GM23338 (cell line): Measurements from ENCODE around the gene FGD3. TPM values are rescaled to one million over a fixed set of nuclear protein-coding genes. Genes with fewer than 3 reads are reported as not detected.

Source experiments
- EZH2phosphoT487 ChIP-seq: fragments of 200-600 bp; sonication (generic); IDR thresholded peaks from one replicate; pipeline ENCODE4 v1.8.1; 2018; ENCODE audit warnings: antibody characterized with exemption; ENCODE audit not compliant: unreplicated experiment
- JUNB ChIP-seq: IDR thresholded peaks from one replicate; pipeline ENCODE4 v1.6.1; 2016; ENCODE audit warnings: antibody characterized with exemption; ENCODE audit not compliant: unreplicated experiment
- STAT1 ChIP-seq: IDR thresholded peaks from one replicate; pipeline ENCODE4 v1.6.1; 2016; ENCODE audit warnings: antibody characterized with exemption; ENCODE audit not compliant: unreplicated experiment
- polyA plus RNA-seq: library from polyadenylated mRNA; unstranded; fragments of >200 nt; fragmentation: Nextera tagmentation; extraction: Ambion mirVana; gene quantifications from 2 replicates; pipeline ENCODE4 v1.2.1, GENCODE V29; 2016
- total RNA-seq: library from RNA; depleted of rRNA; stranded (reverse); fragments of >200 nt; shearing (Covaris generic); gene quantifications from 2 replicates; pipeline ENCODE4 v1.2.3, GENCODE V29; 2014
- TF ChIP-seq, protein P1 (sequence below): fragments of 250-450 bp; sonication (Bioruptor Pico); IDR thresholded peaks from 2 replicates; pipeline ENCODE4 v1.5.0; 2020; ENCODE audit warnings: mild to moderate bottlenecking, moderate library complexity
- TF ChIP-seq, protein P2 (sequence below): IDR thresholded peaks from one replicate; pipeline ENCODE4 v1.6.1; 2018; ENCODE audit warnings: antibody characterized with exemption; ENCODE audit not compliant: unreplicated experiment
- TF ChIP-seq, protein P3 (sequence below), 2 experiments: fragments of 200-600 bp in 1 of 2; sonication (generic) in 1 of 2; conservative IDR thresholded peaks; 2 replicates each; pipeline versions ENCODE4 v1.5.1 to v1.6.1; 2016 to 2017; ENCODE audit warnings: antibody characterized with exemption in 2 of 2, low read depth in 2 of 2, mild to moderate bottlenecking in 2 of 2, moderate library complexity in 1 of 2

FGD3 gene
- total and polyA plus RNA-seq, 2 experiments from 2014 or later, result 0.95 to 1.7 TPM

DNA sequence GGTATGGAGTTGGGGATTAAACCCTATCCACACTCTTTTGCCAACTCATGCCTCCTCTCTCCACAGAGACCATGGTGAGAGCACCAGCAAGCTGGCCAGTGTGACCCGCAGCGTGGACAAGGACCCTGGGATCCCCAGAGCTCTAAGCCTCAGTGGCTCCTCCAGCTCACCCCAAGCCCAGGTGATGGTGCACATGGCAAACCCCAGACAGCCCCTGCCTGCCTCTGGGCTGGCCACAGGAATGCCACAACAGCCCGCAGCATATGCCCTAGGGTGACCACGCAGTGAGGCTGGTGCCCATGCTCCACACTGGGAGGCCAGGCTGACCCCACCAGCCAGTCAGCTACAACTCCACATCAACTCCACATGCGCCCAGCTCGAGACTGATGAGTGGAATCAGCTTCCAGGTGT is 137.2 kb downstream of the FGD3 start (continued):
- TF ChIP-seq, protein P1, sequence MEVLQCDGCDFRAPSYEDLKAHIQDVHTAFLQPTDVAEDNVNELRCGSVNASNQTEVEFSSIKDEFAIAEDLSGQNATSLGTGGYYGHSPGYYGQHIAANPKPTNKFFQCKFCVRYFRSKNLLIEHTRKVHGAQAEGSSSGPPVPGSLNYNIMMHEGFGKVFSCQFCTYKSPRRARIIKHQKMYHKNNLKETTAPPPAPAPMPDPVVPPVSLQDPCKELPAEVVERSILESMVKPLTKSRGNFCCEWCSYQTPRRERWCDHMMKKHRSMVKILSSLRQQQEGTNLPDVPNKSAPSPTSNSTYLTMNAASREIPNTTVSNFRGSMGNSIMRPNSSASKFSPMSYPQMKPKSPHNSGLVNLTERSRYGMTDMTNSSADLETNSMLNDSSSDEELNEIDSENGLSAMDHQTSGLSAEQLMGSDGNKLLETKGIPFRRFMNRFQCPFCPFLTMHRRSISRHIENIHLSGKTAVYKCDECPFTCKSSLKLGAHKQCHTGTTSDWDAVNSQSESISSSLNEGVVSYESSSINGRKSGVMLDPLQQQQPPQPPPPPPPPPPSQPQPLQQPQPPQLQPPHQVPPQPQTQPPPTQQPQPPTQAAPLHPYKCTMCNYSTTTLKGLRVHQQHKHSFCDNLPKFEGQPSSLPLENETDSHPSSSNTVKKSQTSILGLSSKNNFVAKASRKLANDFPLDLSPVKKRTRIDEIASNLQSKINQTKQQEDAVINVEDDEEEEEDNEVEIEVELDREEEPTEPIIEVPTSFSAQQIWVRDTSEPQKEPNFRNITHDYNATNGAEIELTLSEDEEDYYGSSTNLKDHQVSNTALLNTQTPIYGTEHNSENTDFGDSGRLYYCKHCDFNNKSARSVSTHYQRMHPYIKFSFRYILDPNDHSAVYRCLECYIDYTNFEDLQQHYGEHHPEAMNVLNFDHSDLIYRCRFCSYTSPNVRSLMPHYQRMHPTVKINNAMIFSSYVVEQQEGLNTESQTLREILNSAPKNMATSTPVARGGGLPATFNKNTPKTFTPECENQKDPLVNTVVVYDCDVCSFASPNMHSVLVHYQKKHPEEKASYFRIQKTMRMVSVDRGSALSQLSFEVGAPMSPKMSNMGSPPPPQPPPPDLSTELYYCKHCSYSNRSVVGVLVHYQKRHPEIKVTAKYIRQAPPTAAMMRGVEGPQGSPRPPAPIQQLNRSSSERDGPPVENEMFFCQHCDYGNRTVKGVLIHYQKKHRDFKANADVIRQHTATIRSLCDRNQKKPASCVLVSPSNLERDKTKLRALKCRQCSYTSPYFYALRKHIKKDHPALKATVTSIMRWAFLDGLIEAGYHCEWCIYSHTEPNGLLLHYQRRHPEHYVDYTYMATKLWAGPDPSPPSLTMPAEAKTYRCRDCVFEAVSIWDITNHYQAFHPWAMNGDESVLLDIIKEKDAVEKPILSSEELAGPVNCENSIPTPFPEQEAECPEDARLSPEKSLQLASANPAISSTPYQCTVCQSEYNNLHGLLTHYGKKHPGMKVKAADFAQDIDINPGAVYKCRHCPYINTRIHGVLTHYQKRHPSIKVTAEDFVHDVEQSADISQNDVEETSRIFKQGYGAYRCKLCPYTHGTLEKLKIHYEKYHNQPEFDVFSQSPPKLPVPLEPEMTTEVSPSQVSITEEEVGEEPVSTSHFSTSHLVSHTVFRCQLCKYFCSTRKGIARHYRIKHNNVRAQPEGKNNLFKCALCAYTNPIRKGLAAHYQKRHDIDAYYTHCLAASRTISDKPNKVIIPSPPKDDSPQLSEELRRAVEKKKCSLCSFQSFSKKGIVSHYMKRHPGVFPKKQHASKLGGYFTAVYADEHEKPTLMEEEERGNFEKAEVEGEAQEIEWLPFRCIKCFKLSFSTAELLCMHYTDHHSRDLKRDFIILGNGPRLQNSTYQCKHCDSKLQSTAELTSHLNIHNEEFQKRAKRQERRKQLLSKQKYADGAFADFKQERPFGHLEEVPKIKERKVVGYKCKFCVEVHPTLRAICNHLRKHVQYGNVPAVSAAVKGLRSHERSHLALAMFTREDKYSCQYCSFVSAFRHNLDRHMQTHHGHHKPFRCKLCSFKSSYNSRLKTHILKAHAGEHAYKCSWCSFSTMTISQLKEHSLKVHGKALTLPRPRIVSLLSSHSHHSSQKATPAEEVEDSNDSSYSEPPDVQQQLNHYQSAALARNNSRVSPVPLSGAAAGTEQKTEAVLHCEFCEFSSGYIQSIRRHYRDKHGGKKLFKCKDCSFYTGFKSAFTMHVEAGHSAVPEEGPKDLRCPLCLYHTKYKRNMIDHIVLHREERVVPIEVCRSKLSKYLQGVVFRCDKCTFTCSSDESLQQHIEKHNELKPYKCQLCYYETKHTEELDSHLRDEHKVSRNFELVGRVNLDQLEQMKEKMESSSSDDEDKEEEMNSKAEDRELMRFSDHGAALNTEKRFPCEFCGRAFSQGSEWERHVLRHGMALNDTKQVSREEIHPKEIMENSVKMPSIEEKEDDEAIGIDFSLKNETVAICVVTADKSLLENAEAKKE (CRISPR knock-in tag), result no peak
- no peak for TF ChIP-seq EZH2phosphoT487
- TF ChIP-seq, protein P2, sequence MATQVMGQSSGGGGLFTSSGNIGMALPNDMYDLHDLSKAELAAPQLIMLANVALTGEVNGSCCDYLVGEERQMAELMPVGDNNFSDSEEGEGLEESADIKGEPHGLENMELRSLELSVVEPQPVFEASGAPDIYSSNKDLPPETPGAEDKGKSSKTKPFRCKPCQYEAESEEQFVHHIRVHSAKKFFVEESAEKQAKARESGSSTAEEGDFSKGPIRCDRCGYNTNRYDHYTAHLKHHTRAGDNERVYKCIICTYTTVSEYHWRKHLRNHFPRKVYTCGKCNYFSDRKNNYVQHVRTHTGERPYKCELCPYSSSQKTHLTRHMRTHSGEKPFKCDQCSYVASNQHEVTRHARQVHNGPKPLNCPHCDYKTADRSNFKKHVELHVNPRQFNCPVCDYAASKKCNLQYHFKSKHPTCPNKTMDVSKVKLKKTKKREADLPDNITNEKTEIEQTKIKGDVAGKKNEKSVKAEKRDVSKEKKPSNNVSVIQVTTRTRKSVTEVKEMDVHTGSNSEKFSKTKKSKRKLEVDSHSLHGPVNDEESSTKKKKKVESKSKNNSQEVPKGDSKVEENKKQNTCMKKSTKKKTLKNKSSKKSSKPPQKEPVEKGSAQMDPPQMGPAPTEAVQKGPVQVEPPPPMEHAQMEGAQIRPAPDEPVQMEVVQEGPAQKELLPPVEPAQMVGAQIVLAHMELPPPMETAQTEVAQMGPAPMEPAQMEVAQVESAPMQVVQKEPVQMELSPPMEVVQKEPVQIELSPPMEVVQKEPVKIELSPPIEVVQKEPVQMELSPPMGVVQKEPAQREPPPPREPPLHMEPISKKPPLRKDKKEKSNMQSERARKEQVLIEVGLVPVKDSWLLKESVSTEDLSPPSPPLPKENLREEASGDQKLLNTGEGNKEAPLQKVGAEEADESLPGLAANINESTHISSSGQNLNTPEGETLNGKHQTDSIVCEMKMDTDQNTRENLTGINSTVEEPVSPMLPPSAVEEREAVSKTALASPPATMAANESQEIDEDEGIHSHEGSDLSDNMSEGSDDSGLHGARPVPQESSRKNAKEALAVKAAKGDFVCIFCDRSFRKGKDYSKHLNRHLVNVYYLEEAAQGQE, result no peak
- TF ChIP-seq, protein P3, sequence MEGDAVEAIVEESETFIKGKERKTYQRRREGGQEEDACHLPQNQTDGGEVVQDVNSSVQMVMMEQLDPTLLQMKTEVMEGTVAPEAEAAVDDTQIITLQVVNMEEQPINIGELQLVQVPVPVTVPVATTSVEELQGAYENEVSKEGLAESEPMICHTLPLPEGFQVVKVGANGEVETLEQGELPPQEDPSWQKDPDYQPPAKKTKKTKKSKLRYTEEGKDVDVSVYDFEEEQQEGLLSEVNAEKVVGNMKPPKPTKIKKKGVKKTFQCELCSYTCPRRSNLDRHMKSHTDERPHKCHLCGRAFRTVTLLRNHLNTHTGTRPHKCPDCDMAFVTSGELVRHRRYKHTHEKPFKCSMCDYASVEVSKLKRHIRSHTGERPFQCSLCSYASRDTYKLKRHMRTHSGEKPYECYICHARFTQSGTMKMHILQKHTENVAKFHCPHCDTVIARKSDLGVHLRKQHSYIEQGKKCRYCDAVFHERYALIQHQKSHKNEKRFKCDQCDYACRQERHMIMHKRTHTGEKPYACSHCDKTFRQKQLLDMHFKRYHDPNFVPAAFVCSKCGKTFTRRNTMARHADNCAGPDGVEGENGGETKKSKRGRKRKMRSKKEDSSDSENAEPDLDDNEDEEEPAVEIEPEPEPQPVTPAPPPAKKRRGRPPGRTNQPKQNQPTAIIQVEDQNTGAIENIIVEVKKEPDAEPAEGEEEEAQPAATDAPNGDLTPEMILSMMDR (conservative IDR thresholded peaks at IDR 0.05; ENCODE audit: low read depth in 2 of 2), result no peak
- TF ChIP-seq JUNB, result no peak
- no peak for TF ChIP-seq STAT1
